ENCODE results near the gene TLR6.

GRCh38 chr4:38781854-38782261 lies 74.8 kb downstream of the TLR6 start:
- TF ChIP-seq CTCF (conservative IDR thresholded peaks at IDR 0.05; ENCODE audit: low read depth, low read length) (no peak), EZH2 (IDR thresholded peaks at IDR 0.05; ENCODE audit: borderline replicate concordance, low read depth, low read length, poor library complexity, severe bottlenecking) (no peak)

All from A673 (cell line).